OCI-LY3 (cell line): Measurements from ENCODE around the gene TMEM119.
"Not testable (repeated sequence)": the region's sequence is repeated elsewhere in the genome, so short reads cannot be mapped to it uniquely, and the experiment has no call there.

Experiments
- EZH2phosphoT487 ChIP-seq: fragments of 200-600 bp; shearing (Covaris generic); IDR thresholded peaks from 2 replicates; pipeline ENCODE4 v1.6.1; 2018; ENCODE audit warnings: antibody characterized with exemption, mixed run types, low read depth
- TF ChIP-seq, protein P1 (sequence below): fragments of 200-600, 300-600 bp; sonication (generic); IDR thresholded peaks from 2 replicates; pipeline ENCODE4 v1.5.1; 2014; ENCODE audit warnings: antibody characterized with exemption, low read length, low read depth

DNA sequence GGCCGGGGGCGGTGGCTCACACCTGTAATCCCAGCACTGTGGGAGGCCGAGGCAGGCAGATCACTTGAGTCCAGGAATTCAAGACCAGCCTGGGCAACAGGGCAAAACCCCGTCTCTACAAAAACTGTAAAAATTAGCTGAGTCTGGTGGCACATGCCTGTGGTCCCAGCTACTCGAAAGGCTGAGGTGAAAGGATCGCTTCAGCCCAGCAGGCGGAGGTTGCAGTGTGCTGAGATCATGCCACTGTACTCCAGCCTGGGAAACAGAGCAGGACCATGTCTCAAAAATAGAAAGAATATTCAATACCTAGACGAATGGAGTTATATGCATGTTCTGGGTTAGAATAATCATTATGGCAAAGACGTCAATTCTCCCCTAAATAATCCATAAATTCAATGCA lies 42.5 kb downstream of the TMEM119 start:
- TF ChIP-seq, protein P1, sequence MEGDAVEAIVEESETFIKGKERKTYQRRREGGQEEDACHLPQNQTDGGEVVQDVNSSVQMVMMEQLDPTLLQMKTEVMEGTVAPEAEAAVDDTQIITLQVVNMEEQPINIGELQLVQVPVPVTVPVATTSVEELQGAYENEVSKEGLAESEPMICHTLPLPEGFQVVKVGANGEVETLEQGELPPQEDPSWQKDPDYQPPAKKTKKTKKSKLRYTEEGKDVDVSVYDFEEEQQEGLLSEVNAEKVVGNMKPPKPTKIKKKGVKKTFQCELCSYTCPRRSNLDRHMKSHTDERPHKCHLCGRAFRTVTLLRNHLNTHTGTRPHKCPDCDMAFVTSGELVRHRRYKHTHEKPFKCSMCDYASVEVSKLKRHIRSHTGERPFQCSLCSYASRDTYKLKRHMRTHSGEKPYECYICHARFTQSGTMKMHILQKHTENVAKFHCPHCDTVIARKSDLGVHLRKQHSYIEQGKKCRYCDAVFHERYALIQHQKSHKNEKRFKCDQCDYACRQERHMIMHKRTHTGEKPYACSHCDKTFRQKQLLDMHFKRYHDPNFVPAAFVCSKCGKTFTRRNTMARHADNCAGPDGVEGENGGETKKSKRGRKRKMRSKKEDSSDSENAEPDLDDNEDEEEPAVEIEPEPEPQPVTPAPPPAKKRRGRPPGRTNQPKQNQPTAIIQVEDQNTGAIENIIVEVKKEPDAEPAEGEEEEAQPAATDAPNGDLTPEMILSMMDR = not testable (repeated sequence)
- TF ChIP-seq EZH2phosphoT487 = not testable (repeated sequence)
